GM21737 (cell line): Measurements from ENCODE around the gene KRT5.

Experiments used
- ATAC-seq: cut with Tn5 transposase; IDR thresholded peaks from one replicate; pipeline ENCODE4 v1.9.1; 2021; ENCODE audit warnings: mild to moderate bottlenecking, moderate library complexity; ENCODE audit not compliant: unreplicated experiment

Gene KRT5

GRCh38 chr12:52539083-52539820 lies 19.1 kb upstream of the KRT5 start:
- no peak for ATAC-seq

GRCh38 chr12:52537101-52537500 lies 16.9 kb upstream of the KRT5 start:
- ATAC-seq, result no peak

GRCh38 chr12:52535574-52535973 lies 15.4 kb upstream of the KRT5 start:
- no peak for ATAC-seq

GRCh38 chr12:52534482-52534881 lies 14.3 kb upstream of the KRT5 start:
- no peak for ATAC-seq

- no peak for ATAC-seq
Measured at GRCh38 chr12:52533686-52534470, 13.7 kb upstream of the KRT5 start.

- no peak for ATAC-seq
Measured at GRCh38 chr12:52532636-52533035, 12.4 kb upstream of the KRT5 start.

- no peak for ATAC-seq
Measured at GRCh38 chr12:52531566-52532300, 11.5 kb upstream of the KRT5 start.

GRCh38 chr12:52530905-52531304 lies 10.7 kb upstream of the KRT5 start:
- ATAC-seq, result no peak

GRCh38 chr12:52530366-52530765 lies 10.2 kb upstream of the KRT5 start:
- no peak for ATAC-seq

GRCh38 chr12:52529846-52530245 lies 9.7 kb upstream of the KRT5 start:
- no peak for ATAC-seq

GRCh38 chr12:52529417-52529816 lies 9.2 kb upstream of the KRT5 start:
- ATAC-seq, result no peak

GRCh38 chr12:52528641-52529143 lies 8.5 kb upstream of the KRT5 start:
- no peak for ATAC-seq

- ATAC-seq, result no peak
Measured at GRCh38 chr12:52527121-52527800, 7.1 kb upstream of the KRT5 start.

GRCh38 chr12:52526511-52526951 lies 6.3 kb upstream of the KRT5 start:
- no peak for ATAC-seq

GRCh38 chr12:52525661-52526499 lies 5.7 kb upstream of the KRT5 start:
- no peak for ATAC-seq

- no peak for ATAC-seq
Measured at GRCh38 chr12:52524898-52525591, 4.9 kb upstream of the KRT5 start.

- ATAC-seq, result no peak
Measured at GRCh38 chr12:52524241-52524897, 4.2 kb upstream of the KRT5 start.

- ATAC-seq, result no peak
Measured at GRCh38 chr12:52523824-52524223, 3.6 kb upstream of the KRT5 start.
